ENCODE data around the gene TMEM154.

Gene TMEM154, protein sequence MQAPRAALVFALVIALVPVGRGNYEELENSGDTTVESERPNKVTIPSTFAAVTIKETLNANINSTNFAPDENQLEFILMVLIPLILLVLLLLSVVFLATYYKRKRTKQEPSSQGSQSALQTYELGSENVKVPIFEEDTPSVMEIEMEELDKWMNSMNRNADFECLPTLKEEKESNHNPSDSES

DNA sequence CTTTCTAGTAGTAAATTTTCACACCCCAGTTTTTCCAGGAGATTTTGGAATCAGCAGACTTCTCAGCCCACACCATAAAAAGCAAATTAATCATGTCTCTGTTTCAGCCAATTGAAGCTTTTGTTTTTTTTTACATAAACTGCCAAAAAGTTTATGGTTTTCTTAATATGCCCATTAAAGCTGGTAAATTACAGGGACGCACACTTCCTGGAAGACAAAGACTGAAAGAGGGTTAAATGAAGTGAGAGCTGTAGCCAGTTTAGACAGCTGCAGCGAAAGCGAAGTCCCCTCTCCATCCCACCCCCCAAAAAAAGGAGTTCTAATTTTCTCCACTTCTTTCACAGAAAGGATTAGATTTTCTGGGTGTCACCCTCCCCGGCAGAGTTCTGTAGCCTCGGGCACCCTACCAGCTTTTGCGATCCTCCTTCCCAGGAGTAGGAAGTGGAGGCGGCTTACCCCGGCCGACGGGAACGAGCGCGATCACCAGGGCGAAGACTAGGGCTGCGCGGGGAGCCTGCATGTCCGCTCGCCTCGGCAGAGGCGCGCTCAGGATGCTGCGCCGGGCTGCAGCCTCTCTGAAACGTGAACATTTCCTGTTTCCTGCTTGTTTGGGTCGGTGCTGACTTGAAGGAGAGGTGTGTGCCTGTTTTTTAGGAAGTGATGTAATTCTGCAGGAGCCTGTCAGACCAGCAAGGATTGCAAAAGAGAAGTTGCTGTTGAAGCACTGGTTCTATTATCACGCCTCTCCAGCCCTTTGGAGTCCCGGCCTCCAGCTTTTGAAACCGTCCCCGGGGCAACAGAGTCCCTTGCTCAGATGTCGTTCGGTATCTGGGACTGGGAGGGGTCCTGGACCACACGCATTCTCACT, at the start of gene TMEM154:
TSS of gene TMEM154 (minus strand) at position 584 of the 868 bp plus-strand sequence. CDS start at position 520, 64 bp downstream.
- DNase-seq, result peak; percentile 46

DNA sequence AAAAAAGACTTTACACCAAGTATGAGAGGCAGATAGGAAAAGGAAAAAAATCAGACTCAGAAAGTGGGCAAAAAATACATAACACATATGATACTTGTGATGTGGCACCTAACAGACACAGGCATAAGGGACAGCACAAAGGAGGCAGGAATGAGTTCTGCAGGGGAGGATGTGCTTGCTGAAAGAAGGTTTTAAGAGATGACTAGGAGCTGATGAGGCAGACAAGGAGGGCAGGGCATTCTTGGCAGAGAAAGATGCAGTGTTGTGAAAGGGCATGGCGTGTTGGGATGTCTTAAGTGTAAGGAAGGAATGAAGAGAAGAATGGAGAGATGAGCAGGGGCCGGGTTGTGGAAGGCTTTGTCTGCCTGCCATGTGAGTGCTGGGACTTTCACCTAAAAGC, 49.7 kb upstream of the TMEM154 start:
- DNase-seq, result no peak

DNA sequence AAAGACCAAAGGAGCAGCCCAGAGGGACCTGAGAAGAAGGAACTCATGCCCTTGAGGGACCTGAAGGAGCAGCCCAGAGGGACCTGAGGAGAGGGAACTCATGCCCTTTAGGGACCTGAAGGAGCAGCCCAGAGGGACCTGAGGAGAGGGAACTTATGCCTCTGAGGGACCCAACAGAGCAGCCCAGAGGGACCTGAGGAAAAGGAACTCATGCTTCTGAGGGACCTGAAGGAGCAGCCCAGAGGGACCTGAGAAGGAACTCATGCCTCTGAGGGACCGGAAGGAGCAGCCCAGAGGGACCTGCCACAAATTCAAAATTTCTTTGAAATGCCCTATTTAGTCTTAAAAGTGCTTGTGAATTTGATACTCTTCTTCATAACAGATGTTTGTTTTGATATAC, 48.5 kb upstream of the TMEM154 start:
- no peak for DNase-seq

DNA sequence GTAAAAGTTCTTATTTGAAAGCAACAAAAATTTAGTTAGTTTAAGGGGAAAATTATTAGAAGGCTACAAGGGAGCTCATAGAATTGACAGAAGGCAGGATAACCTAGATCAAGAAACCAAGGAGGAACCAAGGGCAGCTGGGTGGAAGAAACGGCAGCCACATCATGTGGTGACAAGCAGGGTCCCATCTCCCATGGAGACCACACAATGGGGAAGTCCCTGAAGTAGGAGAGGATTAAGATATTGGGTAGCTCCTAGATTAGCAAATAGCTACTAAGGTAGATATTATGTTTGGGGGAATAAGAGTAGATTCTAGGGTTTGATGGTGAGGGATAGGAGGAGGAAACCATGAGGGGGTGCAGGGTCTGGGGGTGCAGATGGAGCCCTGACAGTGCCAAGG, 48.0 kb upstream of the TMEM154 start:
- no peak for DNase-seq

DNA sequence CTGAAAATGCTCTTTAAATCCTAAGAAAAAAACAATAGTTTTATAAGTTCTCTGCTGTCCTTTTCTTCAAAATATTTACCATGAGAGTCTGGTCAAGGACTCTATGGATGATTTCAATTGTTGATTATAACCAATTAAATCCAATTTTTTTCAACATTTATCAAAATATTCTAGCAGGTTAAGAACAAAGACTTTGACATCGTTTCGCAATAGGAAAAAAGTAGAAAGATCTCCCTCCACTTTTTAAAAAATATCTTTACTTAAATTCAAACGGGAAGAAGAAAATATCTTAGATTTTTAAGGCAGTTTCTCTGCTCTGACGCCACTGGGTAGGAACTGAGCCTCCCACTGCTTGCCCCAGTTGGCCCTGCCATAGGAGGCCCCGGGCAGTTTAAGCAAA, 44.7 kb upstream of the TMEM154 start:
- no peak for DNase-seq

DNA sequence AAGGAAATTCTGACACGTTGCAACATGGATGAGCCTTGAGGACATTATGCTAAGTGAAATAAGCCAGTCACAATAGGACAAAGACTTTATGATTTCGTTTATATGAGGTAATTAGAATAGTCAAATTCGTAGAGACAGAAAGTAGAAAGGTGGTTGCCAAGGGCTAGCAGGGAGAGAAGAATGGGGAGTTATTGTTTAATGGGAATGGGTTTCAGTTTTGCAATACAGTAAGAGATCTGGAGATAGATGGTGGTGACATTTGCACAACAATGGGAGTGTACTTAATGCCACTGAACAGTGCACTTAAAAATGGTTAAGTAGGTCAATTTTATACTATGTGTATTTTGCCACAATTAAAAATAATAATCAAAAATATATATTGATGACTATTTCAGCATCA, 43.4 kb upstream of the TMEM154 start:
- DNase-seq, result no peak

DNA sequence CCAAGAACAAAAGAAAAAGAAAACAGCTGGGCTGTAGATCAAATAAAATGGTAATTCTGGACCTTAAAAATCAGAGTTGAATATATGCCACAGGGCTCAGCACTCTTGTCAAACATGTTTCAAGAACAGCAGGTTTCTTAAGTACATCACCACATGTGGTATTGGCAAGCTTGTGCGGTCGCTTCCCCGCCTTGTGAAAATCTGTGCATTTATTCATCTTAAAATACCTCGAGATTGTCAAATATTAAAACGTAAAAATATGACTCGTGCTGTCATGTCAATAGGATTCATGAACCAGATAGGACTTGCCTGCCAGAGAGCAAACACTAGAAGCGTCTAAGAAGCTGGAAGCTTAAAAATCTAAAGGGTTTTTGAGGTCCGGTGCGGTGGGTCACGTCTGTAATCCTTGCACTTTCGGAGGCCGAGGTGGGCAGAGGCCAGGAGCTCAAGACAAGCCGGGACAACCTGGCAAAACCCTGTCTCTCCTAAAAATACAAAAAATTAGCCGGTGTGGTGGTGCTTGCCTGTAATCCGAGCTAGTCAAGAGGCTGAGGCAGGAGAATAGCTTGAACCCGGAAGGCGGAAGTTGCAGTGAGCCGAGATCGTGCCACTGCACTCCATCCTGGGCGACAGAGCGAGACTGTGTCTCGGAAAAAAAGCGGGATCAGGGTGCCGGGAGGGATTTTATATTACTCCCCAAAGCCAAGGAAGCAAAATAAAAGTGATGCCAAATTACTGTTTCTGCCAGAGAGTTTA, 40.2 kb upstream of the TMEM154 start:
- DNase-seq, result peak; percentile 31

DNA sequence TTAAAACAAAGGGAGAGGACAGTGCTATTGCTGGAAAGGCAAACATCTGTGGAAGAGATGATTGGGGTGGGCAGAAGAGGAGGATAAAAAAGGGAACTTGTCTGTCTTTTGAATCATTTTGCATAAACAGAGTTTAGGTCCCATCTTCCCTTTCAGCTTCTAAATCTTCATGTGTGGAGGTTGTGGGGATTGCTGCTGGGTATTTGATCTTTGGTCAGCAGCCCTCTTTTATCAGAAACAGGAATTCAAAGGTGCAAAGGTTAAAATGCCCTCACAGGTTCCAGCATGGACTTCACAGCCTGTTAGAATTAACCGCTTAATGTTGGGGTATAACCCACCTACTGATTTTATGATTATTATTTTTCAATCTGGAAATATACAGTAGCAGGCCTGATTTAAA, 39.5 kb upstream of the TMEM154 start:
- no peak for DNase-seq

DNA sequence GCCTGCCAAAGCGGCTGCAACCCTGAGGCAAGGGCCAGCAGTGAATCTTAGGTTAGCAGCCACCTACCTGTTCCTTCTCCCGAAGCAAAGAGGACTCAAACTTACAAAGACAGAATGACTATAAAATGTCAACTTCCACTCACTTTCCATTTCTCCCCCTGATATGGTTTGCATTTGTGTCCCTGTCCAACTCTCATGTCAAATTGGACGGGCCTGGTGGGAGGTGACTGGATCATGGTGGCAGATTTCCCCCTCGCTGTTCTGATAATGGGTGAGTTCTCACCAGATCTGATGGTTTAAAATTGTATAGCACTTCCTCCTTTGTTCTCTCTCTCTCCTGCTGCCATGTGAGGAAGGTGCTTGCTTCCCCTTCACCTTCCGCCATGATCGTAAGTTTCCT, 35.3 kb upstream of the TMEM154 start:
- no peak for DNase-seq

DNA sequence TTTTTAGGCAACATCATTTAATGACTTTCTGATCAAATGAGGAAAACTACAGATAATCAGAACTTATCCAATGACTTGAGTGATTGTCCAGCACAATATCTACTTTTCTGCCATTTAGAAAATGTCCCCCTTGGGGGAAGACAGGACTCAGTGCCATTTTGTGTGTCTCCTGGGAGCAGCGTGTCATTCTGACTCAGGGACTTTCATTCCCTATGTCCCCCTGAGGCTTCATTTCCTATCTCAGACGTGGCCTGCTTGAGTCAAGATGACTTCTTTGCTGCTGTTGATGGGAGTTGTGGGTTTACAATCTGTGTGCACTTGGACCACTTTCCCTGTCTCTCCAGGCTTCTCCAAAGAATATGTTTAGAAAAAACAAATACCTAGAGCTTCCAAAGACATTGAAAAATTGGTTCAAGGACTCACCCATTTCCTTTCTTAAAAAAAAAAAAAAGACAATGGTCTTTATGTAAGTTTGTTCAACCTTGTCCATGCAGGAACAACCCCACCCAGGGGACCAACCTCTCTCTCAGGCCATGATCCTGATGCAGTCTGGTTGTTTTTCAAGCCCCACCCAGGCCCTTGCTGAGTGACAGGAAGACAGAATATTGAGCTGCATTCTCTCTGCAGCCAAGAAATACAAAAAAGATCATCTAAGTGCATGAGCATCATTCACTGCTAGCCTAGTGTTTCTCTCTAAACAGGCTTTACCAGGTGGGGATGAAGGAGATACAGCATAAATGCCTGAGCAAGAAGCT, 34.3 kb upstream of the TMEM154 start:
- no peak for DNase-seq

DNA sequence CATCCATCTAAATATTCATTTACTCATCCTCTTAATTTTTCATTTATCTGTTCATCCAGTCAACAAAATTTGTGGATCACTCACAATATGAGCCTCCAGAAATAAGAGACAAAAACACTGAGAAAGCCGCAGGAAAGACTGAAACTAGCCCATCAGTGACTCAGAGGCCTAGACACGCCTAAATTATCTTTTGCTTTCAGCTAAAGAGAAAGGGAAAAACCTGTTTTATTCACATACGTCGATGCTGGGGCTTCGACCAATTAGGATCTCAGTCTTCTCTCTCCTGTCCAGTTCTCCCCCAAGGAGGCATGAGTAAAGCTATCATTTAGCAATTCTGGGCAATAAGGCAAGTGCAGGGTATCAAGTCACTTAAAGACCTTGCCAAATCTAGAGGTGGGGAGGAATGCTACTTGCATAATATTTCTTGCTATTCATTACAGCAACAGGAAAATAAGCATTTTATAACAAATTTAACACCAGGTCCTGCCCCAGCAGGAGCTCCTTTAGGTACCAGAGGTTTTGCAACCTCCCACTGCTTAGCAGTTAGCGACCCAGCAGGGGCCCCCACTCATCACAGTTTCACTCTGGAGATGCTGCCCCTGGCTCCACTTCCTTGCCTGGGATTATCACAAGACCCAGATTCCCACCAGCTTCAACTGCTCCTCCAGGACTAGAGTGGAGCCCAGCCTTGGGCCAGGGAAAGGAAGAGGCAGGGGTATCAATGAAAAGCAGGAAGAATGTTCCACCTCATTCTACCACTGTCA, 30.1 kb upstream of the TMEM154 start:
- DNase-seq, result no peak

DNA sequence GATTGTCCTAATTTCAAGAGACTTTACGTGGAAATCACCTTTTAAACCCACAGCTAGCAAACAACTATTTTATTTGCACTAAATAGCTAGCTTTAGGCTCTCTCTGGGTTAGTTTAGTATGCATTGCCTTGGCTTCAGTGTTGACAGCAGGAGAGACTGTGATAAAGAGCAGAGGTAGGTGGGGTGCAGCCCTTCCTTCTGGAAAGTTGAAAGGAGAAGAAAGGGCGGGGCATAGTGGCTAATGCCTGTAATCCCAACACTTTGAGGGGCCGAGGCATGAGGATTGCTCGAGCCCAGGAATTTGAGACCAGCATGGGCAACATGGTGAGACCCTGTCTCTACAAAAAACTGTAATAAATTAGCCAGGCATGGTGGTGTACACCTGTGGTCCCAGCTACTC, 29.0 kb upstream of the TMEM154 start:
- no peak for DNase-seq

DNA sequence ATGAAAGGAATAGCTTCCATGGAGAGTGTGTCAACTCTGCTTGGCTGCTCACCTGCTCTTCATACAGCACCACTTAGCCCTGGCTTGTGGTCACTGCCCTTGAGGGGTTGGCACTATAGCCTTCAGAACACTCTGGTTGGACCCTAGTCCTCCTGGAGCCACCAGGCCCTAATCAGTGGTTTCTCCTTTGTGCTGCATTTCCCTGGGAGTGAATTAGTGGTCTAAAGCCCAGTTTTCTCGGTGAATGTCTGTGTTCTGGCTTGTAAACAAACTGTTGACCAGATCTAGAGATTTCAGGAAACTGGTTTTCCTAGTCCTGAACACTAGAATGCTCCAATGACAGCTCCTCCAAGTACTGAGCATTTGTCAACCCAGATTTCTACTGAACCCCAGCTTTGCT, 28.6 kb upstream of the TMEM154 start:
- DNase-seq, result no peak

DNA sequence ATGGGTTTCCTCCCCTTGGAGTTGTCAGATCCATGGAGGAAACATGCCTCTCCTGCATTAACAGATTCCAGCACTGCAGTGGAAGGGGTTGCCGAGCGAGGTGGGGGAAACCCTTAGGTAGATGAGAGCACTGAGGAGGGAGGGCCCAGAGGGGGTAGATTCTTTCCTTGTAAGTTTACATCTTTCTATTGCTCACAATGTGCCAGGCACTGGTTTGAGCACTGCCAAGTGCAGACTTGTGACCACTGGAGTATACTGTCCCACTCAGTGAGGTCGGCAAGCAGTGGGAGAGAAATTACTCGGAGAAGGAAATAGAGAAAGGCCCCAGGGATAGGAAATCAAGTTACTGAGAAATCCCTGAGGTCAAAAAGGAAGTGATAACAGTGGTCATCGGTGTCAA, 27.8 kb upstream of the TMEM154 start:
- DNase-seq, result no peak

DNA sequence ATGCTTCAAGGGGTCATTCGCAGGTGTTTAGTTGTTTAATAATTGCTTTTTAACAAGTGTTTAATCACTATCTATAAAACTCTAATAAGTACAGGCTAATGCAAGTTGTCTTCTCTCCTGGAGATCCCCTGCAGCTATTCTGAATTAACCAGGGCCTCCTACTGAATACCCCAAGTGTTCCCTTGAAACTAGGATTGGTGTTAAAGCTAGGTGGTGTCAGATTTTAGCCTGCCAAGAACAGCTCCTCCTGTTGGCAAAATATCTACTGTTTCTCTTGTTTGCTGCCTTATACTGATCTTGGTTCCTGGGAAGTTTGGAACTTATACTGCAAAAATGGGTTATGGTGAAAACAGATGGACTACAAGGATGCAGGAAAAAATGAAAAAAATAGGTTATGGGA, 26.1 kb upstream of the TMEM154 start:
- DNase-seq, result no peak

DNA sequence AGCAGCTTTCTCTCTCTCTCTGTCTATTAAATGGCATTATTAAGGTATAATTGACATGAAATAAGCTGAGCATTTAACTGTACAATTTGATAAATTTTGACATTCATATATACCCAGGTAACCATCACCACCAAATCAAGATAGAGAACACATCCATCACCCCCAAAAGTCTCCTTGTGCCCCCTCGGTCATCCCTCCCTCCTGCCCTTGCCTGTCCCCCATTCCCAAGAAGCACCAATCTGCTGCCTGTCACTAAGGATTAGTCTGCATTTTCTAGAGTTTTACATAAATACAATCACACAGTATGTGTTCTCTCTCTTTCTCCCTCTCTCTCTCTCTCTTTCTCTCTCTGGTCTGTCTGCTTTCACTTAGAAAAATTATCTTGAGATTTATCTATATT, 25.0 kb upstream of the TMEM154 start:
- DNase-seq, result no peak

DNA sequence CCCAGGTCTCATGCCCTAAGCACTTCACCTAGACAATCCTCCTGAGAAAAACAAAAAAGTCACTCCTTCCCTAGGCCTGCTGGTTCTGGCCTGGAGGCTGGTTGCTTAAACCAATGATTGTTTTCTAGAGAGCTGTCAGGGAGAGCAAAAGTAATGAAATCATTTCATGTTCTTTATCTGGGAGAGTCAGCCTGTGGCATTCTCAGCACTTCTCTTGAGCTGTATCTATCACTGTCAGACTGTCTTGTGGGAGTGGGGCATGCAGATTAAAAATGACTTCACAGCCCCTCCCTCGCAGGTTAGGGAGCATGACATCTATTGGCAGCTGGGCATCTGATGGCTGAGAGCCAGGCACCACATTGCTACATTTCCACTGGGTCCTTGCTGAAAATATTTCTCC, 20.4 kb upstream of the TMEM154 start:
- DNase-seq, result no peak

DNA sequence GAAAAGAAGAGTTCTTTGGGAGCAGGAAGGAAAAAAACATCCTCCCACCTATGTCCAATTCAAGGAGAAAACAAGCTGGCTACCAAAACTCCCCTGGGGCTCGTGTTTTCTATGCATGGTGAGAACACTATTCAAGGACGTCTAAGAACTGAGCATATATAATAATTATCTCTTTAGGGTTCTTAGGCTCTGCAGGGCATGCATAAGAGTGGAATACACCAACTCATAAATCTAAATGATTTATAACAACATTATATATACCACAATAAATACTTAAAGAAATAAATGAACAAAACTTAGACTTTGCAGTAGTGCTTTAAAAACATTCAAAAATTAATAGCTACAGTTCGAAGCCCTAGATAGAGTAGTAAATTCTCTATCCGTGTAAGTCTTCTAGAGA, 19.5 kb upstream of the TMEM154 start:
- DNase-seq, result no peak

DNA sequence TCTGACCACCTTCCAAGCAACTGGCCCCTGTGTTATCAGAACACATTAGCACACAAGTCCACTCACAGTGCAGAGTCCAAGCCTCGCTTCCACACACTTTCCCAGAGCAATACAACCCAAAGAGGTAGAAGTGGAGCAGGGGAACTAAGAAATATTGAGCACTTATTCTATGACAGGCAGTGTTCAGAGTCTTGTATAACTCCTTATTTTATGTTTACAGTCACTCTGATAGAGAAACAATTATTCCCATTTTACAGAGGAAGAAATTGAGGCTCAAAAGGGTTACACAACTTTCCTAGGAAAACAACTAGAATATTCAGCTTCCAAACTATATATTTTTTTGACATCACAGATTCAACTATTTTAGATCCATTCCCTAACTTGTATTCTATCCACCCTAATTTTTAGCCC, 18.3 kb upstream of the TMEM154 start:
- no peak for DNase-seq

DNA sequence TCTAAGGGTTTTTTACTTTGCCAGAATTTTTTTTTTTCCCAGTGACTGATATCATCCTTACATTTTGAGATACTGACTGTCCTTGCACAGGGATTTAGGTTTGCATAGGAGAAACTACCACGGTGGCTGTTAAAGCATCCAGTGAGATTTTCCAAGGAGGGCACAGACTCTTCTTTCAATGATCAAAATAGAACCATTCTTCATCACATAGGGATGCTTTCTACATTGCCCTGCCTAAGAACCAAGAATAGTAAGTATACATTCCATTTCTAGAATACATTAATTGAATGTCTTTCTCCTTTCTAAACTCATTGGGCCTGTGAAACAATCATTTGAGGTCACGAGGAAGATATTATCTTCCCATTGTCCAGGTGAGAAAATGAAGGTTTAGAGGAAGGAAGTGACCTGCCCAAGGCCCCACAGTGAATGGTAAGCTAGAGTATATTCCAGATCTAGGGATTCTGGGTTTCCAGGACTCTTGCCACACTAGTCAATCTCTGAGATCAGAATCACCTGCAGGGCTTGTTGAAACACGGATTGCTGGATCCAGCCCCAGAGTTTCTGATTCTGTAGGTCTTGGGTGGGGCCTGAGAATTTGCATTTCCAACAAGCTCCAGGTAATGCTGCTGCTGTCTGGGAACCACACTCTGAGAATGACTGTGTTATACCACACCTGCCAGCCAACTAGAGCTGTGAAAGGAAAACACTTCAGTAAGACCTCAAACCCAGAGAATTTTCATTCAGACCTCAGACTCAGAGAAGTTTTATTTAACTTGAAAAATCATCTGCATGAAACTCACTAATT, 17.7 kb upstream of the TMEM154 start:
- no peak for DNase-seq

DNA sequence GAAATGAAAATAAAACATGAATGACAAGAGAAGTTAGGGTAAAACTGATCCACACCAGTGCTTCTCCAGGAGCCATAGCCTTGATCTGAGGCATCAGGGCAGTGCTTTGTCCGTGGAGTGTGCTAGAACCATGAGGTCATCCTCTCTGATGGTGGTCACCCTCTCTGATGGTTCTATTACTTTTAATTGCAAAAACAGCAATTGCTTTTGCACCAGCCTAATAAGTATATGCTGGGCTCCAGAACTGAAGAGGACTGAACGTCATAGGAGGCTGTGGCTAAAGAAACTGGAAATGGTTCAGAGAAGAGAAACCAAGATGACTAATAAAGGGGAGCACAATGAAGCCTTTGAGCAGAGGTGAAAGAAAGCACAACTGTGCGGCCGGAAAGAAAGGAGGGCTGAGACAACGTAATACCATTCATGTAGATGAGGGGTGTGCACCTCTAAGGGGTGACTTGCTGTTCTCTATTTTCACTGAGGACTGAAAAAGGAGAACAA, 17.0 kb upstream of the TMEM154 start:
- no peak for DNase-seq
